Measurements from ENCODE around the gene BBS2.

BBS2 gene

GRCh38 chr16:56518425-56518824, 1.4 kb downstream of the BBS2 start:
- no peak for DNase-seq
- Histone ChIP-seq H4K20me1 (ENCODE audit: insufficient read depth, low read length) (0 out of 2 replicates have a peak, but pooled peaks cover 2% of the 10 kb centered on the region), H3K9me3 (ENCODE audit: insufficient read depth, low read length, severe bottlenecking) (no peaks in the 10 kb centered on the region), H3K36me3 (ENCODE audit: insufficient read depth, low read length) (no peaks in the 10 kb centered on the region), H2AFZ (ENCODE audit: low read depth, low read length) (no peak overlapping the region), H3K27me3 (ENCODE audit: insufficient read depth, low read length, poor library complexity) (no peaks in the 10 kb centered on the region), H3K9ac (ENCODE audit: low read depth, low read length) (no peak overlapping the region), H3K4me1 (ENCODE audit: insufficient read depth, low read length) (peaks cover 24% of the 10 kb centered on the region), H3K4me2 (ENCODE audit: insufficient read depth, low read length) (peak overlapping the region; percentile 99; the same call in 1 of the 2 replicates), H3K27ac (ENCODE audit: low read length) (no peak overlapping the region), H3K4me3 (ENCODE audit: low read depth in 1 of 2, low read length in 2 of 2) (no peak overlapping the region), H3K79me2 (ENCODE audit: insufficient read depth, low read length) (peaks cover 10% of the 10 kb centered on the region)
- TF ChIP-seq EZH2 (IDR thresholded peaks at IDR 0.05; ENCODE audit: borderline replicate concordance, low read depth, low read length, severe bottlenecking), result no peak
- ATAC-seq (ENCODE audit: insufficient read depth, low read depth), result no peak

DNA sequence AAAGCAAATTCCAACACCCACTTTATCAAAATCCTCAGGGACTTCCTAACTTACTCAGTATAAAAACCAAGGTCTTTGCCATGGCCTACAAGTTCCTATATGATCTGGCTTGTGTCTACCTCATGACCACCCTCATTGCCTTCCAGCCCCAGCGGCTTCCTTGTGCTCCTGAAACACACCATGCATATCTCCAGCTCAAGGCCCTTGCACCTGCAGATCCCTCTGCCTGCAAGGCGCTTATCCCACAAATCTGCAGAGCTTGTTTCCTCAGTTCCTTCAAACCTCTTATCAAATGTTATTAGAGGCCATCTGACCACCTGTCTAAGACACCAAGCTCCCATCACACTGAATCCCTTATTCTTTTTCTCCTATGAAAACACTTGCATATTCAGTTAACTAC, 2.6 kb downstream of the BBS2 start:
- no peak for DNase-seq

DNA sequence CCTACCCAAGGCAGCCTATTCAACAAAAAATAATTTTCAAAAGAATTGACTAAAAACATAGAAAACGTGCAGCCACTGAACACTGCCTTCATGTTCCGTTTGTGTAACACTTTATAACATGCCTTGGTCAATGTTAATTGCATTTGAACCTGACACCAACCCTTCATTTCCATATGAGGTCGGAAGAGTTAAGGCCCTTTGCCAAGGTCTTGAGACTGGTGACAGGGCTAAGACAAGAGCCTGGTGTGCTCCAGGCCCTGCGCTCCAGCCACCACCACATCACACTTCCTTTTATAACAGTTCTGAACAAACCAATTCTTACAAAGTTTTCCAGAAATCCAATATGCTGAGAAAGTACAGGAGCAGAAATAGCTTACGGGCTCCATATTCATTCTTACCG, 4.2 kb downstream of the BBS2 start:
- Histone ChIP-seq H3K4me2 (ENCODE audit: insufficient read depth, low read length) (no peak overlapping the region), H3K9me3 (ENCODE audit: insufficient read depth, low read length, severe bottlenecking) (no peaks in the 10 kb centered on the region), H3K9ac (ENCODE audit: low read depth, low read length) (no peak overlapping the region), H4K20me1 (ENCODE audit: insufficient read depth, low read length) (0 out of 2 replicates have a peak, but pooled peaks cover 2% of the 10 kb centered on the region), H3K36me3 (ENCODE audit: insufficient read depth, low read length) (peaks cover 12% of the 10 kb centered on the region; the same call in 1 of the 2 replicates), H3K79me2 (ENCODE audit: insufficient read depth, low read length) (peaks cover 10% of the 10 kb centered on the region), H3K27me3 (ENCODE audit: insufficient read depth, low read length, poor library complexity) (no peaks in the 10 kb centered on the region), H3K4me1 (ENCODE audit: insufficient read depth, low read length) (peaks cover 22% of the 10 kb centered on the region), H3K4me3 (ENCODE audit: low read depth in 1 of 2, low read length in 2 of 2) (no peak overlapping the region), H2AFZ (ENCODE audit: low read depth, low read length) (no peak overlapping the region), H3K27ac (ENCODE audit: low read length) (no peak overlapping the region)
- ATAC-seq (ENCODE audit: insufficient read depth, low read depth) (no peak), DNase-seq (no peak)
- TF ChIP-seq EZH2 (IDR thresholded peaks at IDR 0.05; ENCODE audit: borderline replicate concordance, low read depth, low read length, severe bottlenecking), result no peak
- TF ChIP-seq, protein P1, sequence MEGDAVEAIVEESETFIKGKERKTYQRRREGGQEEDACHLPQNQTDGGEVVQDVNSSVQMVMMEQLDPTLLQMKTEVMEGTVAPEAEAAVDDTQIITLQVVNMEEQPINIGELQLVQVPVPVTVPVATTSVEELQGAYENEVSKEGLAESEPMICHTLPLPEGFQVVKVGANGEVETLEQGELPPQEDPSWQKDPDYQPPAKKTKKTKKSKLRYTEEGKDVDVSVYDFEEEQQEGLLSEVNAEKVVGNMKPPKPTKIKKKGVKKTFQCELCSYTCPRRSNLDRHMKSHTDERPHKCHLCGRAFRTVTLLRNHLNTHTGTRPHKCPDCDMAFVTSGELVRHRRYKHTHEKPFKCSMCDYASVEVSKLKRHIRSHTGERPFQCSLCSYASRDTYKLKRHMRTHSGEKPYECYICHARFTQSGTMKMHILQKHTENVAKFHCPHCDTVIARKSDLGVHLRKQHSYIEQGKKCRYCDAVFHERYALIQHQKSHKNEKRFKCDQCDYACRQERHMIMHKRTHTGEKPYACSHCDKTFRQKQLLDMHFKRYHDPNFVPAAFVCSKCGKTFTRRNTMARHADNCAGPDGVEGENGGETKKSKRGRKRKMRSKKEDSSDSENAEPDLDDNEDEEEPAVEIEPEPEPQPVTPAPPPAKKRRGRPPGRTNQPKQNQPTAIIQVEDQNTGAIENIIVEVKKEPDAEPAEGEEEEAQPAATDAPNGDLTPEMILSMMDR (IDR thresholded peaks at IDR 0.05; ENCODE audit: borderline replicate concordance, extremely low read depth, low read length, poor library complexity, severe bottlenecking), result no peak

More for the DNA sequence above, 2.6 kb downstream of the BBS2 start:
- Histone ChIP-seq H4K20me1 (ENCODE audit: insufficient read depth, low read length) (0 out of 2 replicates have a peak, but pooled peaks cover 2% of the 10 kb centered on the region), H3K4me3 (ENCODE audit: low read depth in 1 of 2, low read length in 2 of 2) (no peak overlapping the region), H3K4me1 (ENCODE audit: insufficient read depth, low read length) (peaks cover 24% of the 10 kb centered on the region), H3K9me3 (ENCODE audit: insufficient read depth, low read length, severe bottlenecking) (no peaks in the 10 kb centered on the region), H3K79me2 (ENCODE audit: insufficient read depth, low read length) (peaks cover 10% of the 10 kb centered on the region), H3K9ac (ENCODE audit: low read depth, low read length) (no peak overlapping the region), H3K4me2 (ENCODE audit: insufficient read depth, low read length) (no peak overlapping the region), H2AFZ (ENCODE audit: low read depth, low read length) (no peak overlapping the region), H3K27ac (ENCODE audit: low read length) (no peak overlapping the region), H3K36me3 (ENCODE audit: insufficient read depth, low read length) (no peaks in the 10 kb centered on the region), H3K27me3 (ENCODE audit: insufficient read depth, low read length, poor library complexity) (no peaks in the 10 kb centered on the region)
- ATAC-seq (ENCODE audit: insufficient read depth, low read depth), result no peak
- no peak for TF ChIP-seq EZH2 (IDR thresholded peaks at IDR 0.05; ENCODE audit: borderline replicate concordance, low read depth, low read length, severe bottlenecking)
- TF ChIP-seq, protein P1 (IDR thresholded peaks at IDR 0.05; ENCODE audit: borderline replicate concordance, extremely low read depth, low read length, poor library complexity, severe bottlenecking), result no peak

GRCh38 chr16:56514845-56515244, 5.0 kb downstream of the BBS2 start:
- H3K4me2 ChIP-seq (ENCODE audit: insufficient read depth, low read length), result no peak overlapping the region
- H2AFZ ChIP-seq (ENCODE audit: low read depth, low read length), result no peak overlapping the region
- H3K27me3 ChIP-seq (ENCODE audit: insufficient read depth, low read length, poor library complexity), result no peaks in the 10 kb centered on the region
- H3K4me1 ChIP-seq (ENCODE audit: insufficient read depth, low read length), result peaks cover 15% of the 10 kb centered on the region
- no peak for TF ChIP-seq EZH2 (IDR thresholded peaks at IDR 0.05; ENCODE audit: borderline replicate concordance, low read depth, low read length, severe bottlenecking)
- TF ChIP-seq, protein P1 (IDR thresholded peaks at IDR 0.05; ENCODE audit: borderline replicate concordance, extremely low read depth, low read length, poor library complexity, severe bottlenecking), result no peak
- peaks cover 19% of the 10 kb centered on the region; the same call in 1 of the 2 replicates for H3K36me3 ChIP-seq (ENCODE audit: insufficient read depth, low read length)
- H4K20me1 ChIP-seq (ENCODE audit: insufficient read depth, low read length), result 0 out of 2 replicates have a peak, but pooled peaks cover 2% of the 10 kb centered on the region
- peaks cover 10% of the 10 kb centered on the region for H3K79me2 ChIP-seq (ENCODE audit: insufficient read depth, low read length)
- ATAC-seq (ENCODE audit: insufficient read depth, low read depth) (no peak), DNase-seq (no peak)
- H3K9me3 ChIP-seq (ENCODE audit: insufficient read depth, low read length, severe bottlenecking), result no peaks in the 10 kb centered on the region
- no peak overlapping the region for H3K4me3 ChIP-seq (ENCODE audit: low read depth in 1 of 2, low read length in 2 of 2)
- no peak overlapping the region for H3K9ac ChIP-seq (ENCODE audit: low read depth, low read length)
- H3K27ac ChIP-seq (ENCODE audit: low read length), result no peak overlapping the region

All from DND-41 (cell line).